ENCODE measurements around the gene ITGA7. TPM values are rescaled to one million over a fixed set of nuclear protein-coding genes. Genes with fewer than 3 reads are reported as not detected.

ITGA7 gene
- total RNA-seq, 1 donor from 2014 or later = 2.0 TPM

GRCh38 chr12:55700255-55701018 lies 7.3 kb downstream of the ITGA7 start:
- H3K4me3 ChIP-seq (ENCODE audit: low read depth, low read length) = no peak overlapping the region
- no peaks in the 10 kb centered on the region for H3K36me3 ChIP-seq (ENCODE audit: control insufficient read depth, insufficient read depth, low read length)
- TF ChIP-seq CTCF (IDR thresholded peaks at IDR 0.05; ENCODE audit: insufficient read depth, low read length, poor library complexity, severe bottlenecking) = no peak
- DNase-seq (ENCODE audit: low read depth) = no peak
- H3K27me3 ChIP-seq (ENCODE audit: control insufficient read depth, insufficient read depth, low read length) = no peaks in the 10 kb centered on the region

- TF ChIP-seq CTCF (IDR thresholded peaks at IDR 0.05; ENCODE audit: insufficient read depth, low read length, poor library complexity, severe bottlenecking) = no peak
- no peaks in the 10 kb centered on the region for H3K27me3 ChIP-seq (ENCODE audit: control insufficient read depth, insufficient read depth, low read length)
- H3K36me3 ChIP-seq (ENCODE audit: control insufficient read depth, insufficient read depth, low read length) = no peaks in the 10 kb centered on the region
- H3K4me3 ChIP-seq (ENCODE audit: low read depth, low read length) = no peak overlapping the region
- DNase-seq (ENCODE audit: low read depth) = no peak
Measured at GRCh38 chr12:55699471-55700055, 8.1 kb downstream of the ITGA7 start.

GRCh38 chr12:55698965-55699364 lies 8.7 kb downstream of the ITGA7 start:
- no peaks in the 10 kb centered on the region for H3K36me3 ChIP-seq (ENCODE audit: control insufficient read depth, insufficient read depth, low read length)
- H3K4me3 ChIP-seq (ENCODE audit: low read depth, low read length) = no peak overlapping the region
- H3K27me3 ChIP-seq (ENCODE audit: control insufficient read depth, insufficient read depth, low read length) = no peaks in the 10 kb centered on the region
- no peak for DNase-seq (ENCODE audit: low read depth)
- TF ChIP-seq CTCF (IDR thresholded peaks at IDR 0.05; ENCODE audit: insufficient read depth, low read length, poor library complexity, severe bottlenecking) = no peak

DNA sequence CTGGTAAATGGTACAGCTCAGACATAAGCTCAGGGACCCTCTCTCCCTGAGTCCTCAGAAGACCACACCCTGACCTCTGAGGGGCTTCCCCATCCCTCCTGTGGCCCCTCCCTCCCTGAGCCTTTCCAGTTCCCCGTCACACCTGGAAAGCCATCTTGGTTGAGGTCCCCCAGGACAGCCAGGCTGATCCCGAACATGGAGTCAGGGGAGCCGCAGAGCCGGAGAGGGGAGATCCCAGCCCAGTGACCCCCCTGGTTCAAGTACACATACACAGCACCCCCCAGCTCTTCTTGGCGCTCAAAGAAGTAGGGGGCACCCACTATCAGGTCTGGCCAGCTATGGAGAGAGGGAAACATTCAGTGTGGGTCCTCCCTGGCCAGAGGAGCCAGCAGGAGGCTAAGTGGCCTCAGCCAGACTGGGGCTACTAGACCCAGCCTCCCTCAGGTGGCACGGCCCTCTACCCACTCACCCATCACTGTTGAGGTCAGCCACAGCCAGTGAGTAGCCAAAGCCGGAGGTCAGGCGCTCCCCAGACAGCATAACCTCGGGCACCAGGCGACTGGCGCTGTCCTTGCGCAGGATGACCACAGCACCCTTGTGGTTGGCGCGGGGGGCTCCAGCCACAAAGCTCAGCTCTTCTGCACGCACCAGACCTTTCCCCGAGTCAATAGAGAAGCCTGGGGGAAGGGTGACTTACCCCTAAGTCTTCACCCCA lies 9.3 kb downstream of the ITGA7 start:
- no peak for DNase-seq (ENCODE audit: low read depth)
- Histone ChIP-seq H3K4me3 (ENCODE audit: low read depth, low read length) (no peak overlapping the region), H3K36me3 (ENCODE audit: control insufficient read depth, insufficient read depth, low read length) (no peaks in the 10 kb centered on the region), H3K27me3 (ENCODE audit: control insufficient read depth, insufficient read depth, low read length) (no peaks in the 10 kb centered on the region)
- no peak for TF ChIP-seq CTCF (IDR thresholded peaks at IDR 0.05; ENCODE audit: insufficient read depth, low read length, poor library complexity, severe bottlenecking)

GRCh38 chr12:55697686-55698085 lies 10.0 kb downstream of the ITGA7 start:
- DNase-seq (ENCODE audit: low read depth) = no peak
- no peaks in the 10 kb centered on the region for H3K27me3 ChIP-seq (ENCODE audit: control insufficient read depth, insufficient read depth, low read length)
- no peaks in the 10 kb centered on the region for H3K36me3 ChIP-seq (ENCODE audit: control insufficient read depth, insufficient read depth, low read length)
- no peak overlapping the region for H3K4me3 ChIP-seq (ENCODE audit: low read depth, low read length)
- TF ChIP-seq CTCF (IDR thresholded peaks at IDR 0.05; ENCODE audit: insufficient read depth, low read length, poor library complexity, severe bottlenecking) = no peak
